Measurements from ENCODE around the gene PANK1. TPM values are rescaled to one million over a fixed set of nuclear protein-coding genes. Genes with fewer than 3 reads are reported as not detected.

Gene PANK1
- total RNA-seq, 1 experiment from 2014 or later: 33.2 TPM

- Histone ChIP-seq H3K27me3 (ENCODE audit: insufficient read depth, low read length) (no peaks in the 10 kb centered on the region), H4K20me1 (ENCODE audit: control insufficient read depth, insufficient read depth, insufficient read length) (no peaks in the 10 kb centered on the region), H4K8ac (replicated peaks; ENCODE audit: insufficient read length, low read depth, low read length) (no peak overlapping the region), H2BK12ac (ENCODE audit: insufficient read length, low read depth, low read length) (no peak overlapping the region), H3K14ac (ENCODE audit: insufficient read depth, low read length) (no peak overlapping the region), H3T11ph (ENCODE audit: low read length) (no peak overlapping the region), H3K27ac (ENCODE audit: insufficient read length, low read depth, low read length) (no peak overlapping the region), H2BK120ac (ENCODE audit: low read depth, low read length, poor library complexity, severe bottlenecking) (no peak overlapping the region), H4K91ac (ENCODE audit: insufficient read length, low read depth, low read length) (no peak overlapping the region), H4K5ac (ENCODE audit: insufficient read length, low read depth, low read length) (no peak overlapping the region), H3K9me3 (ENCODE audit: control insufficient read depth, low read depth, low read length) (no peaks in the 10 kb centered on the region), H3K4me1 (ENCODE audit: insufficient read depth, low read length) (no peaks in the 10 kb centered on the region), H3K56ac (ENCODE audit: insufficient read length, low read depth, low read length) (no peak overlapping the region), H3K4me2 (ENCODE audit: insufficient read depth, insufficient read length, low read length) (no peak overlapping the region), H2AFZ (ENCODE audit: low read length) (no peak overlapping the region), H3K79me2 (ENCODE audit: insufficient read depth, low read length) (no peaks in the 10 kb centered on the region), H3K18ac (ENCODE audit: insufficient read length, low read depth, low read length) (no peak overlapping the region), H3K23me2 (ENCODE audit: insufficient read length, low read depth, low read length, poor library complexity, severe bottlenecking) (no peaks in the 10 kb centered on the region), H3K4ac (ENCODE audit: low read depth, low read length) (no peak overlapping the region), H2BK5ac (ENCODE audit: insufficient read length, low read length) (no peak overlapping the region), H3K23ac (ENCODE audit: insufficient read length, low read depth, low read length) (no peak overlapping the region), H2AK5ac (ENCODE audit: insufficient read length, low read length) (no peak overlapping the region), H3K9ac (ENCODE audit: extremely low read depth, insufficient read length, low read length) (no peak overlapping the region), H3K79me1 (ENCODE audit: insufficient read depth, low read depth, low read length, poor library complexity, severe bottlenecking) (no peaks in the 10 kb centered on the region), H2BK15ac (ENCODE audit: low read depth, low read length) (no peak overlapping the region), H2BK20ac (ENCODE audit: low read depth, low read length, poor library complexity, severe bottlenecking) (no peak overlapping the region)
- no peaks in the 10 kb centered on the region for H3K27me3 Mint-ChIP-seq (ENCODE audit: low read depth)
- DNase-seq: no peak
- no CpG with 5 or more reads among the region's 5 CpGs for WGBS (ENCODE audit: extremely low coverage, insufficient read length, low lambda C conversion rate)
- TF ChIP-seq CTCF (conservative IDR thresholded peaks at IDR 0.05): no peak
- H3K36me3 Mint-ChIP-seq (ENCODE audit: insufficient read depth in 1 of 3, low read depth in 3 of 3): peaks cover 12 to 43% (median 29%) of the 10 kb centered on the region in 3 experiments; a peak in 5 of 7 replicates
- no peaks in the 10 kb centered on the region for H3K9me3 Mint-ChIP-seq
- no peak overlapping the region for H3K27ac Mint-ChIP-seq
- no peak overlapping the region for H3K4me3 Mint-ChIP-seq
- no peaks in the 10 kb centered on the region for H3K4me1 Mint-ChIP-seq
These were observed 40.8 kb downstream of the PANK1 start for GRCh38 chr10:89604200-89604599.

Measured in H9 (cell line).